Umbilical cord (tissue), 2 donors: ENCODE data around the gene FGD4. TPM values are rescaled to one million over a fixed set of nuclear protein-coding genes. Genes with fewer than 3 reads are reported as not detected.

Source experiments
- DNase-seq: peaks from one replicate; pipeline ENCODE4 v3.0.0-alpha.2; 2015; ENCODE audit warnings: low spot score
- total RNA-seq: library from RNA; depleted of rRNA; stranded (reverse); fragments of >200 nt; gene quantifications from one replicate; pipeline ENCODE4 v1.2.3, GENCODE V29; 2014; ENCODE audit warnings: low replicate concordance; ENCODE audit not compliant: insufficient read depth

Gene FGD4
- total RNA-seq, 1 donor from 2014 or later, result 6.5 TPM

- DNase-seq, result no peak
Observed at GRCh38 chr12:32402946-32403345, 3.6 kb downstream of the FGD4 start.

GRCh38 chr12:32407795-32408194, 8.4 kb downstream of the FGD4 start:
- DNase-seq, result no peak

- DNase-seq, result no peak
Observed at GRCh38 chr12:32413412-32413811, 14.1 kb downstream of the FGD4 start.

GRCh38 chr12:32418221-32418620, 18.9 kb downstream of the FGD4 start:
- DNase-seq, result no peak

GRCh38 chr12:32418903-32419519, 19.7 kb downstream of the FGD4 start:
- no peak for DNase-seq

- DNase-seq, result no peak
Observed at GRCh38 chr12:32419520-32419960, 20.2 kb downstream of the FGD4 start.

- no peak for DNase-seq
Observed at GRCh38 chr12:32420356-32420755, 21.0 kb downstream of the FGD4 start.

- DNase-seq, result no peak
Observed at GRCh38 chr12:32423559-32423958, 24.2 kb downstream of the FGD4 start.

GRCh38 chr12:32431025-32431424, 31.7 kb downstream of the FGD4 start:
- no peak for DNase-seq

GRCh38 chr12:32435921-32436705, 36.8 kb downstream of the FGD4 start:
- no peak for DNase-seq

- DNase-seq, result no peak
Observed at GRCh38 chr12:32437095-32437515, 37.7 kb downstream of the FGD4 start.

- DNase-seq, result peak; percentile 34
Observed at GRCh38 chr12:32440120-32440865, 40.9 kb downstream of the FGD4 start.

- DNase-seq, result no peak
Observed at GRCh38 chr12:32443491-32443890, 44.1 kb downstream of the FGD4 start.

GRCh38 chr12:32444895-32445294, 45.5 kb downstream of the FGD4 start:
- peak; percentile 67 for DNase-seq

GRCh38 chr12:32445356-32445755, 46.0 kb downstream of the FGD4 start:
- DNase-seq, result no peak

GRCh38 chr12:32446316-32447119, 47.2 kb downstream of the FGD4 start:
- peak; percentile 44 for DNase-seq

- DNase-seq, result no peak
Observed at GRCh38 chr12:32448586-32448985, 49.2 kb downstream of the FGD4 start.

GRCh38 chr12:32450363-32450762, 51.0 kb downstream of the FGD4 start:
- no peak for DNase-seq

GRCh38 chr12:32450768-32451167, 51.4 kb downstream of the FGD4 start:
- DNase-seq, result no peak

- DNase-seq, result no peak
Observed at GRCh38 chr12:32451816-32452215, 52.5 kb downstream of the FGD4 start.

GRCh38 chr12:32454075-32454474, 54.7 kb downstream of the FGD4 start:
- DNase-seq, result peak; percentile 78

- DNase-seq, result peak; percentile 23
Observed at GRCh38 chr12:32454866-32455265, 55.5 kb downstream of the FGD4 start.
